Sigmoid colon (tissue), 4 donors: ENCODE results near the gene KRT3.

Experiments
- CTCF ChIP-seq, 4 experiments: fragments of 450-650 bp in 3 of 4; fragments of 200-600 bp in 1 of 4; IDR thresholded peaks; one replicate each; pipeline ENCODE4 v1.5.1; 2016 to 2019; ENCODE audit warnings: antibody characterized with exemption in 4 of 4, mild to moderate bottlenecking in 3 of 4, moderate library complexity in 2 of 4
- EP300 ChIP-seq, 4 donors: sonication (generic); formaldehyde crosslinking; IDR thresholded peaks; one replicate each; pipeline ENCODE4 v1.6.1; 2017; ENCODE audit warnings: antibody characterized with exemption in 4 of 4
- POLR2A ChIP-seq, 2 donors: fragments of 450-650 bp; IDR thresholded peaks; one replicate each; pipeline ENCODE4 v1.6.1; 2016; ENCODE audit warnings: antibody characterized with exemption in 2 of 2, mild to moderate bottlenecking in 2 of 2, moderate library complexity in 2 of 2
- POLR2AphosphoS5 ChIP-seq, 4 donors: sonication (generic); formaldehyde crosslinking; IDR thresholded peaks; one replicate each; pipeline ENCODE4 v1.6.1; 2017; ENCODE audit warnings: antibody characterized with exemption in 4 of 4

DNA sequence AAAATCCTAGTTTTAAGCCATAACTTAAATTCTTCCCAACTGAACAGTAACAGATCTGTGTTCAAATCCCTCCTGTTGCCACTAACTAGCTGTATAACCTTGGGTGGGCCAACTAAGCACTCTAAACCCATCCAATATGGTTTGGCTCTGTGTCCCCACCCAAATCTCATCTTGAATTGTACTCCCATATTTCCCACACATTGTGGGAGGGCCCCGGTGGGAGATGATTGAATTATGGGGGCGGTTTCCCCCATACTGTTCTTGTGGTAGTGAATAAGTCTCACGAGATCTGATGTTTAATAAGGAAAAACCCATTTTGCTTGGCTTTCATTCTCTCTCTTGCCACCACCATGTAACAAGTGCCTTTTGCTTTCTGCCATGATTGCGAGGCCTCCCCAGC, 19.2 kb upstream of the KRT3 start:
- TF ChIP-seq CTCF (IDR thresholded peaks at IDR 0.05) (no peak), EP300 (IDR thresholded peaks at IDR 0.05) (no peak), POLR2A (IDR thresholded peaks at IDR 0.05) (no peak), POLR2AphosphoS5 (IDR thresholded peaks at IDR 0.05) (no peak)
